ENCODE measurements around the gene CCDC50.

The CCDC50 gene

DNA sequence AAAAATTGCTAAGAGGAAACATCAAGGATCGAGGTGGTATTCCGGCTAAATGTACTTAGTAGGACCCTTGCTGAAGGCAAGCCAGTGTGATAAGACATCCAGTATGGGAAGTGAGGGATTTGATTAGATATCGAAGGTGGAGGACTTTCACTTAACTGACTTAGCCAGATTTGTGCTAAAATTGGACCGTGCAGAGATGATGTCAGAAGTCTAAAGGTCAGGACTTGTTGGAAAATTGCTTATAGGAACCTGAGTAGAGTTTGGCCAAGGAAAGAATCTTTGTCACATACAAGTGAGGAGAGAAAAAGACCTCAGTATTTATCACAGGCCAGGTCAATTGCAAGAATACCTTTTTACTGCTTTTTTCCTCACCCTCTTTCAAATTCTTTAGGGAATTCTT is 100.9 kb downstream of the CCDC50 start:
- no peak for DNase-seq

DNA sequence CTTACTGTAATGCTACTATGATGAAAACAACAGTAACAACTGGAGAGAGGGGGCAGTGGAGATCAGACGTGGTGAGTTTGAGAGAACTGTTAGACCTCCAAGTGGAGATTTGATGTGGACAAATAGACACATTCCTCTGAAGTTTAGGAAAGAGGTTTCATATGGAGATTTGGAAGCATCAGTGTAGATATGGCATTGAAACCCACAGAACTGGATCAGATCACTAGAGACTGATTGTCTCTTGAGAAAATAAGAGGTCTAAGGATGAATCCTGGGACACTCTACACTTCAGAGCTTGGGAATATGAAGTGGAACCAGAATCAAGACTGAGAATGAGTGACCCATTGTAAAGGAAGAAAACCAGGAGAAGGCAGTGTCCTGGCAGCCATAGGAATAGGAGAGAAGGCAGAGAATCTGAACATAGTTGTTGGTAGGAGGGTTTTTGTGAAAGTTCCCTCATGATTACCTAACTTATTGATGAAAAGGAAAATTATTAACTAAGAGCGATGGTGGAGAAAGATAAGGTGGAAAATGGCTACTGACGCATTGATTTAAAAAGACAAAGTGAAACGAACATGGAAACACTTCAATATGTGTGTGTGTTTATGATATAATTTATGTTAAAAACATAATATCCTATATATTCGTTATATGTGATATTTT is 102.1 kb downstream of the CCDC50 start:
- no peak for DNase-seq

DNA sequence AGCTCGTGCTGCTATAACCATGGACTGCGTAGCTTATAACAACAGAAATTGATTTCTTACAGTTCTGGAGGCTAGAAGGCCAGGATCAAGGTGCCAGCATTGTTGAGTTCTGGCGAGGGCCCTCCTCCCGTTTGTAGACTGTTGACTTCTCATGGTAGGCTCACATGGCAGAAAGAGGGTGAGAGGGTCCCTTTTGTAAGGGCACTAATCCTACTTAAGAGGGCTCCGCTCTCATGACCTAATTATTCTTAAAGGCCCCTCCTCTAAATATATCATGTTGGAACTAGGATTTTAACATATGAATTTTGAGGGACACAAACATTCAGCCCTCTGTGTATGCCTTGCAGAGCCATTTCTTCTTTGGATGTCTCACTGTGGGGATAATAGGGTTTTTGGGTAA is 103.0 kb downstream of the CCDC50 start:
- no peak for DNase-seq

DNA sequence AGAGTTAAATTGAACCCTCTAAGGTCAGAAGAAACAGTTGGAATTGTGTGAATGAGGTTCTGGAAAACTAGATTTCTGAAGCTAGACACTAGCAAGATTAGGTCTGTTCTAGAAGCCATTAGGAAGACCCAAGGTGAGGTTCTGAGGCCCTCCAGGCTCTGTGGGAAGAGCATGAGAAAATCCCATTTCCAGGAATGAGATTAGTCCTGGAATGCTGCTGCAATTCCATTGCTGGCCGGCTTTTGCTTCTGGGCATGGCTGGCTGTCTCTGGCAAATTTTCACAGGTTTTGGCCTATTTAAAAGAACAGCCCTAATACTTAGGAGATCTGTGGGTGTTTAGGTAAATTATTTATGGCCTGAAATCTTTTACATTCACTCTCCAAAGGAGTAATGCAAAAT is 104.8 kb downstream of the CCDC50 start:
- no peak for DNase-seq

DNA sequence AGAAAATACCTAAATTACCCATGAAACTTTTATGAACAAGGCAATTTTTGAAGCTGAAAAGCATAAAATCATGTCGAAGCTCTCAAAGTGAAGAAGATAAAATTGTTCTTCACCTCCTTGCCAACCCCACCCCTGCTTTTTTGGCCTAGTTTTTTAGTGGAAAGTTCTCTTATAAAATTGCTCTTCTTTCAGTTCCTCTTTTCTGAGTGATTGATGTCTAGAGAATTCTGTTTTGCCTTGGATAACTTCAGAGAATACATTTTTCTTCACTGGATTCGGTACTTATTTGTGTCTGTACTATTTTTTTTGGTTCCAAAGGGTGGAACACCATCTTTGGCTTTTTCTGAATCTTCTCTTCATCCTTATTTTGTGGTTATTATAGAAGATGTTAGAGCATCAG is 106.8 kb downstream of the CCDC50 start:
- DNase-seq: no peak

DNA sequence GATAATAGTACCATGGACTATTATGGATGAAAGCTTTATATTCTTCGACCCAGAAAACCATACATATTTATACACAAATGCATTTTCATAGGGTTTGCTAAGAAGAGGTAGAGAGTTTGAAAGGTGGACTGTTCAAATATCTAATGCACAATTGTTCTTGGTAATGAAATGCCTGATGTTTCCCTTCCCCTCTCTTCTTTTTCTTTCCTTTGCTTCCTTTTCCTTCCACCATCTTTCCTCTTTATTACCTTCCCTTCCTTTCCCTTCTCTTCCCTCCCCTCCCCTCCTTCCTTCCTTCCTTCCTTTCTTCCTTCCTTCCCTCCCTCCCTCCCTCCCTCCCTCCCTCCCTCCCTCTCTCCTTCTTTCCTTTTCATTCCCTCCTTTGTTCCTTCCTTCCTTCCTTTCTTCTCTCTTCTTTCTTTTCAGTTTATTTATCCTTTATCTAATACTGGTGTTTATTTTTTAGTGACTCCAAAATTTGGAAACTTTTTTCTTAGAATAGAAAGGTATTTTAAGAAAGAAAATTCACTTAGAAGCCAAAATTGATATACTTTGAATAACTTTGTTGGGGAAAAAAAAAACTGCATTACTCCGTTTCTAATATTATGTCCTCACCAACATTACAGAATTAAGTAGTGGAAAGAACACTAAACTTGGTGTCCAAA is 109.1 kb downstream of the CCDC50 start:
- DNase-seq: no peak

DNA sequence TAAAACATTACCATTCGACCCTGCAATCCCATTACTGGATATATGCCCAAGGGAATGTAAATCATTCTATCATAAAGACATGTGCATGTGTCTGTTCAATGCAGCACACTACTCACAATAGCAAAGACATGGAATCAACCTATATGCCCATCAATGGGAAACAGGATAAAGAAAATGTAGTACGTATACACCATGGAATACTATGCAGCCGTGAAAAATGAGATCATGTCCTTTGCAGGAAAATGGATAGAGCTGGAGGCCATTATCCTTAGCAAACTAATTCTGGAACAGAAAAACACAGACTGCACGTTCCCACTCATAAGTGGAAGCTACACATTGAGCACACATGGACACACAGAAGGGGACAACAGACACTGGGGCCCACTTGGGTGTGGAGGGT is 111.3 kb downstream of the CCDC50 start:
- no peak for DNase-seq

DNA sequence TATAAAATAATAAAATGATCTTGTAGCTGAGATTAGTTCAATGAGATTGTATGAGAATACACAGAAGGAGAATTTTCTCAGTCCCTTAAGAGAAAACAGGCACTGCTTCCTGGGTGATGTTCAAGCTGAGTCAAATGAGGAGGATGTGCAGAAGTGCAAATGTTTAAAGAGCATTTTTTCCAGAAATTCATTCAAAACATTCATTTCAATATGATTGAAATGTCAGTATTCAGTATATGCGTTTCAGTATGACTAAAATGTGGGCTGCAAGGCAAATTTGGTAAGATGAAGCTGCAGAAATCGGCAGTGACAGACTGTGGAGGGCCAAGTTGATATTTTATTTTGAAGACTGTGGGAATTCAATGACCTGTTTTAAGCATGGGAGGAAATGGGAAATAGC is 112.5 kb downstream of the CCDC50 start:
- no peak for DNase-seq

DNA sequence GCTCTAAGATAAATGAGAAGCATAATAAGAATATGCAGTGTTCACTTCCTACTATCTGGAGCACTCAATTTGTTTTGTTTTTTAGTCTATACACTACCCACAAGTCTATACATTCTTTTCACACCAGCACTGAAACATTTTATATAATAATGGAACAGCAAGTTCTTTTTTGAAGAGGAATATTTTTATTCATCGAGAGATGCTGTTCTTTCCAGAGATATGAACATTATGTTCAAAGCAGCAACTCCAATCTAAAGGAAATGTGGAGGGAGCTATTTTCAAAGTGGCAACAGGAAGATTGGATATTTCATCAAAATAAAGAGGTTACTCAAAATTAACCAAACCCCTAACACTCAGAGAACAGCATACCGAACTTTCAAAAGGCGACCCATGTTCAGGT is 115.4 kb downstream of the CCDC50 start:
- DNase-seq: no peak

All from CD4-positive, alpha-beta T cell treated with Interleukin-15 for 1 hour (primary cell).